Esophagus muscularis mucosa (tissue), 4 donors: ENCODE measurements around the gene GOLGA6L9. TPM values are rescaled to one million over a fixed set of nuclear protein-coding genes. Genes with fewer than 3 reads are reported as not detected.
"Not testable (repeated sequence)": the region's sequence is repeated elsewhere in the genome, so short reads cannot be mapped to it uniquely, and the experiment has no call there.

ENCODE experiments used
- DNase-seq: peaks from one replicate; pipeline ENCODE4 v3.0.0-alpha.2; 2017; ENCODE audit errors: extremely low spot score
- H3K27ac ChIP-seq, 4 donors: fragments of 200-600 bp; sonication (generic); replicated peaks in 1 of 4; 1 replicate in 3 of 4; 2 replicates in 1 of 4; pipeline ENCODE4 v1.5.1; 2016 to 2019; ENCODE audit warnings: mild to moderate bottlenecking in 1 of 4
- H3K27me3 ChIP-seq, 4 donors: fragments of 200-600 bp; sonication (generic); one replicate each; pipeline versions ENCODE4 v1.5.1 to v1.6.0; 2016 to 2019
- H3K36me3 ChIP-seq, 4 donors: fragments of 200-600 bp; sonication (generic); one replicate each; pipeline ENCODE4 v1.5.1; 2016 to 2019
- H3K4me1 ChIP-seq, 4 donors: fragments of 200-600 bp; sonication (generic); one replicate each; pipeline ENCODE4 v1.5.1; 2016 to 2019
- H3K4me3 ChIP-seq, 4 donors: fragments of 200-600 bp; sonication (generic); 1 replicate in 2 of 4; 2 replicates in 2 of 4; pipeline ENCODE4 v1.5.1; 2016 to 2019; ENCODE audit warnings: mild to moderate bottlenecking in 4 of 4, moderate library complexity in 1 of 4
- H3K9me3 ChIP-seq, 4 donors: fragments of 200-600 bp; sonication (generic); 1 replicate in 3 of 4; 2 replicates in 1 of 4; pipeline ENCODE4 v1.5.1; 2016 to 2019
- EP300 ChIP-seq: sonication (generic); formaldehyde crosslinking; IDR thresholded peaks from one replicate; pipeline ENCODE4 v1.6.1; 2017; ENCODE audit warnings: antibody characterized with exemption
- POLR2A ChIP-seq: fragments of 450-650 bp; IDR thresholded peaks from one replicate; pipeline ENCODE4 v1.6.1; 2017; ENCODE audit warnings: antibody characterized with exemption, moderate library complexity, mild to moderate bottlenecking, low read depth
- POLR2AphosphoS5 ChIP-seq, 2 donors: sonication (generic); formaldehyde crosslinking; IDR thresholded peaks; one replicate each; pipeline ENCODE4 v1.6.1; 2017; ENCODE audit warnings: antibody characterized with exemption in 2 of 2
- WGBS: methylation state at CpG from one replicate; pipeline ENCODE4 v1.1.5; 2018; 5-methylcytosine and 5-hydroxymethylcytosine counted together
- intact Hi-C: fragments of 100-400 bp; cut with DNase I; formaldehyde crosslinking; loops from one replicate; pipeline ENCODE4 v1.15.1; 2023
- total RNA-seq, 4 donors: library from RNA; depleted of rRNA; stranded (reverse); fragments of >200 nt; gene quantifications; one replicate each; pipeline versions ENCODE4 v1.1.0 to v1.2.1, GENCODE V29; 2016
- TF ChIP-seq, protein P1 (sequence below), 3 experiments: fragments of 200-600 bp in 2 of 3; fragments of 450-650 bp in 1 of 3; sonication (generic) in 2 of 3; IDR thresholded peaks; one replicate each; pipeline ENCODE4 v1.5.1; 2017 to 2019; ENCODE audit warnings: antibody characterized with exemption in 3 of 3, mild to moderate bottlenecking in 2 of 3, moderate library complexity in 1 of 3

GOLGA6L9 gene
- total RNA-seq, 4 donors from 2014 or later, result 1.3 to 3.7 (median 1.8) TPM

DNA sequence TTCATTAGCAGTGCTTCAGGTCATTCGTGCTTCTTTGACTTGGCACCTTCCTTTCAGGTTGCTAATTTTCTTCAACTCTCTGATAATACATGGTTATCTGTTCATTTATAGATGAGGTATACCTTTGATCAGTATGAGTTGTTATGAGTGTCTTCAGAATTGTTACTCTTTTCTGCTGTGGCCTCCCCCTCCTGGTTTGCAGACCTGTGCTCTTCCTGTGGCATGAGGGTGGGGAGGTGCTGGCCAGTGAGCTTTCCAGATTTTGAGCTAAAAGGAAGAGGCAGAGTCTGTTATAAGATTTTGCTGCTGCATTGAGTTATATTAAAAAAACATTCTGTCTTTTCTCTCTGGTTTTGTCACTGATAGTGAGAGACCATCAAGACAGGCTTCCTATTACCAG lies 30.8 kb upstream of the GOLGA6L9 start:
- TF ChIP-seq, protein P1, sequence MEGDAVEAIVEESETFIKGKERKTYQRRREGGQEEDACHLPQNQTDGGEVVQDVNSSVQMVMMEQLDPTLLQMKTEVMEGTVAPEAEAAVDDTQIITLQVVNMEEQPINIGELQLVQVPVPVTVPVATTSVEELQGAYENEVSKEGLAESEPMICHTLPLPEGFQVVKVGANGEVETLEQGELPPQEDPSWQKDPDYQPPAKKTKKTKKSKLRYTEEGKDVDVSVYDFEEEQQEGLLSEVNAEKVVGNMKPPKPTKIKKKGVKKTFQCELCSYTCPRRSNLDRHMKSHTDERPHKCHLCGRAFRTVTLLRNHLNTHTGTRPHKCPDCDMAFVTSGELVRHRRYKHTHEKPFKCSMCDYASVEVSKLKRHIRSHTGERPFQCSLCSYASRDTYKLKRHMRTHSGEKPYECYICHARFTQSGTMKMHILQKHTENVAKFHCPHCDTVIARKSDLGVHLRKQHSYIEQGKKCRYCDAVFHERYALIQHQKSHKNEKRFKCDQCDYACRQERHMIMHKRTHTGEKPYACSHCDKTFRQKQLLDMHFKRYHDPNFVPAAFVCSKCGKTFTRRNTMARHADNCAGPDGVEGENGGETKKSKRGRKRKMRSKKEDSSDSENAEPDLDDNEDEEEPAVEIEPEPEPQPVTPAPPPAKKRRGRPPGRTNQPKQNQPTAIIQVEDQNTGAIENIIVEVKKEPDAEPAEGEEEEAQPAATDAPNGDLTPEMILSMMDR (IDR thresholded peaks at IDR 0.05), result no peak
- TF ChIP-seq EP300 (no peak), POLR2A (no peak), POLR2AphosphoS5 (IDR thresholded peaks at IDR 0.05) (no peak)
- intact Hi-C loops, result no loop called here
- DNase-seq, result no peak
- no CpG with 5 or more reads among the region's 1 CpG for WGBS
- Histone ChIP-seq H3K9me3 (no peaks in the 10 kb centered on the region), H3K4me3 (no peak overlapping the region), H3K27ac (no peak overlapping the region), H3K27me3 (no peaks in the 10 kb centered on the region), H3K4me1 (no peaks in the 10 kb centered on the region), H3K36me3 (no peaks in the 10 kb centered on the region)

DNA sequence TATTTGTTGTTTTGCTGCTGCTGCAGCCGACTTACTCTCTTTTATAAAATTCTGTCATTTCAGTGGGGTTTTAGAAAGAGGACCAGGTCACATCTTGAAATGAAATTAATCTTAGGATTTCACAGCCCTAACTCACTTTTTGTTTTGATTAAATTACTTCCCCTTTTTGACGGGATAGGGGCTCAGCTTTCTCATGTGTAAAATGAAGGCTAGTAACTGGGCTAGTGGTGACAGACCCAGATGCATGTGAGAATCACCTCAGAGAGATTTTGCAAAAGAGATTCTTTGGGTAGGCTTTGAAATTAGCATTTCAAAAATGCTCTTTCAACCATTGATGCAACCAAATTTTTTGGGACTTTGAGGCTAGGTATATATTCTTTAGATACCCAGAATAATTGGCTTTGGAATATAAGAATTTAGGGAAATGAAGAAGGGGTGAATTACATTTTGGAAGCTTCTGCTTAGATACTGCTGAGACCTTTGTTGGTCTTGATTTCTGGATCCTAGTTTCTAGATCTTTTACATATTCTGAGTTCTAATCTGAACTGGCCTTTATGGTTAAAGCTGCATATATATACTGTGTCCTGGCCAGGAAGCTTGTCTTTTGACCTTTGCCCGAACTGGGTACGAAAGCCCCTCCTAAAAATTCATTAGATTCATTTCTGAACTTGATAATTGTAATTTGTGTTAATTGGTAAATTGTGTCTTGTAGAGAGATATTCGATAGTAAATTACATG lies 30.1 kb upstream of the GOLGA6L9 start:
- H3K27ac ChIP-seq, H3K9me3 ChIP-seq, H3K4me1 ChIP-seq, H3K4me3 ChIP-seq, H3K36me3 ChIP-seq, DNase-seq, intact Hi-C loops, H3K27me3 ChIP-seq: not testable (repeated sequence)
- WGBS, result 76% methylated on average over 5 of the region's 5 CpGs

DNA sequence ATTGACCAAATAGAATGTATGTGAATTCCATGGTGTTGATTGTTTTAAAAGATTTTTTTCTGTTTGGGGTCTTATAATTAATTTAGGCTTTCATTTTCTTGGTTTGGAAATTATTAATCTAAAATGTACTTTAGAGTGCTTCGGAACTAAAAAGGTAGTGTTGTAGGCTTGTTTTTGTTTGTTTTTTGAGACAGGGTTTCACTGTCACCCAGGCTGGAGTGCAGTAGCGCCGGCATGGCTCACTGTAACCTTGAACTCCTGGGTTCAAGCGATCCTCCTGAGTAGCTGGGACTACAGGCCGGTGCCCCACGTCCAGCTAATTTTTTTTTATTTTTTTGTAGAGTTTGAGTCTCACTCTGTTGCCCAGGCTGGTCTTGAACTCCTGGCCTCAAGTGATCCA lies 27.7 kb upstream of the GOLGA6L9 start:
- H3K4me3 ChIP-seq, intact Hi-C loops, H3K9me3 ChIP-seq, DNase-seq, H3K36me3 ChIP-seq, H3K27ac ChIP-seq, H3K4me1 ChIP-seq, H3K27me3 ChIP-seq: not testable (repeated sequence)
- 97% methylated on average over 6 of the region's 6 CpGs for WGBS

DNA sequence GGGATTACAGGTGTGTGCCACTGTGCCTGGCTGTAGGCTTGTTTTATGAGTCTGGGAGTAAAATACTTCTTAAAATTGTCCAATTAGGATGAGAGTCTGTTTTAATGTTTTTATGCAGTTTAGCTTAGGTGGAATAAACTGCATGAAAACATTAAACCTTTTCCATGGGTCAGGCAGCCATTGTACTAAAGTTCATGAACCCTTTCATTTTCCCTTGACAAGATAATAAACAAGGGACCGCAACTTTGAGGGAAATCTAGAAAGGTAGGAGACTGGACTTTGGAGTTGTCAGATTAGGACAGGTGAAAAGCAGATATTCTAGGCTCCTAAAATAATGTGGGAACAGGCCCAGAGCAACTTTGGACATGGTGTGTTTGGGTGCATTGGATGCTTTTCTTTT lies 27.3 kb upstream of the GOLGA6L9 start:
- H3K36me3 ChIP-seq, H3K27ac ChIP-seq, H3K4me1 ChIP-seq, intact Hi-C loops, H3K4me3 ChIP-seq, H3K27me3 ChIP-seq, H3K9me3 ChIP-seq, DNase-seq: not testable (repeated sequence)
- 88% methylated on average over 1 of the region's 1 CpG for WGBS

DNA sequence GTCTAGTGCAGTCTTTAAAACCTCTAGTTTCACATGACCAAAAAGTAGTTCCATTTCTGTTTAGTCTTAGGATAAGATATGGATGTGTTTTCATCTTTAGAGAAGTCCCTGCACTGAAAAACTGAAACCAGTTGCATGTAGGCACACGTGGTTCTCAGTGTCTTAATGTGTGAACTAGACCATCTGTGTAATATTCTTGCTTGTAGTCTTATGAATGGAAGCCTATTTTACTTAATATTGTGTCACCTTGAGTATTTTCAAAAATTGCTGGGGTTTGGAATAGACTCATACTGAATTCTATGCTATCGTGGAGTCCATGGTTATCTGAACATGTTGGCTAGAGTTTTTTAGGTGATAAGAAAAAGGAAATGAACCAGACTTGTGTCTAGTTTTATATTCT lies 23.4 kb upstream of the GOLGA6L9 start:
- intact Hi-C loops, H3K4me3 ChIP-seq, H3K9me3 ChIP-seq, H3K4me1 ChIP-seq, DNase-seq, H3K27me3 ChIP-seq, H3K27ac ChIP-seq, H3K36me3 ChIP-seq: not testable (repeated sequence)
- WGBS, result 83% methylated on average over 2 of the region's 2 CpGs

DNA sequence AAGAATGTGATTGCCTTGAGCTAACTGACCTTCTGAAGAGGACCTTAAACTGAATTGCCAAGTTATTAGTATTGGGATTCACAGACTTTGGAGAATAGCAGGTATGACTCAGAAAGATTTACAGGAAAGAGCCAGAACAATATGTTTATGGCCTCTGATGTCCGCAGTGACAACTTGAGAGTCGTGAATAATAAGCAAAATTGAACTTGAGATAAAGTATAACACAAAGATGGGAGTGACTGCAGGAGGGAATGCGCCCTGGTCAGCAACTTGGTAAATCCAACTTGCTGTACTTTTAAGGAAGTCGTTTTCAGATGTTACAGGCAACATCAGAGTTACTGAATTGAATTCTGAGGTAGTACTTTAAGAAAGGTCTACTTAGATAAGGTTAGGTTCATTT lies 19.3 kb upstream of the GOLGA6L9 start:
- intact Hi-C loops, H3K4me3 ChIP-seq, H3K4me1 ChIP-seq, H3K27ac ChIP-seq, H3K9me3 ChIP-seq, DNase-seq, H3K27me3 ChIP-seq, H3K36me3 ChIP-seq: not testable (repeated sequence)
- WGBS, result 89% methylated on average over 4 of the region's 4 CpGs

DNA sequence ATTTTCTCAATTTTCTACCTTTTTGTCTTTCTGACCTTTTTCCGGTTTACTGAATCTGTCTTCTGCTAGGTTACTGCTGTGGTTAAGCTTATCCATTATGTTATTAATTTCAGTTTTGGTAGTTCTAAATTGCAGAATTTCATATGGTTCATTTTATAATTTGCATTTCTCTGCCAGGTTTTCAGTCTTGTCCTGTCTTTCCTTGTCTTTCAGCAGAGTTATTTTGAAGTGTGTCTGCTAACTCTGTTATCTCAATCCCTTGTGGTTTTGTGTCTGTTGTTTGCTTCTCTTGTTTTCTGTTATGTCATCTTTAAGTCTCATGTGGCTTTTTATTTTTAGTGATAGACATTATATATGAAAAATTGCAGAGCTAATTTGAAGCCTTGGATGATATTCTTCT lies 18.0 kb upstream of the GOLGA6L9 start:
- H3K36me3 ChIP-seq, H3K4me3 ChIP-seq, DNase-seq, H3K27ac ChIP-seq, H3K9me3 ChIP-seq, H3K27me3 ChIP-seq, H3K4me1 ChIP-seq, intact Hi-C loops: not testable (repeated sequence)
- WGBS, result 100% methylated on average over 1 of the region's 1 CpG

DNA sequence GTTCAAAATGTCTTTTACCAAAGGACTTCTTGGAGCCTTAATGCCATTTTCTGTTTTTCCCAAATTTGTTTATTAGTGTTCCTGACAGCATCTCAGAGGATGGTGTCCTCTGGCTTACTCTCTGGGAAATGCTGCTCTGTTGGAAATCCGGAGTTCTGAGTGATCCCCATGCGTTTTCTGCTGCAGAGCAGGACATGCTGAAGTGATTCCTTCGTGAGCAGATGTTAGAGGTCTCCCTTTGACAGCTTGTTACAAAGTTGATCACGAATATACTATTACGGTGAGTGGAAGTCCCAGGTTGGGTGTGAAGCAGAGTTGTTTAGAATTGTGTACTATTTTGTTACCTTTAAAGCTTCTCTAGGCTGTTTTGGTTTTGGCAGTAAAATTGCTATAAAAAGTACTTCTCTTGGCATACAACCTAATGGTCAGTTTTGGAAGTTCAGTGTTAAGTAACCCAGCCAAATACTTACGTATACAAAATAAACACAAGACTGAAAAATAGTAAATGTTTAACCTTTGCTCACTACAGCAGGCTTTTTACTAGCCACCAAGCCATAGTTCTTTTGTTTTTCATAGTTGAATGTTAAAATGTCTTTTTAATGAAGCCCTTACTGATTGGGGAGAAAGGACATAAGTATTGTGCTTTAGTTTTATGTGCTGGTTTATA lies 15.0 kb upstream of the GOLGA6L9 start:
- intact Hi-C loops, H3K4me1 ChIP-seq, H3K27me3 ChIP-seq, H3K27ac ChIP-seq, H3K4me3 ChIP-seq, H3K9me3 ChIP-seq, DNase-seq, H3K36me3 ChIP-seq: not testable (repeated sequence)
- WGBS, result 65% methylated on average over 6 of the region's 6 CpGs

DNA sequence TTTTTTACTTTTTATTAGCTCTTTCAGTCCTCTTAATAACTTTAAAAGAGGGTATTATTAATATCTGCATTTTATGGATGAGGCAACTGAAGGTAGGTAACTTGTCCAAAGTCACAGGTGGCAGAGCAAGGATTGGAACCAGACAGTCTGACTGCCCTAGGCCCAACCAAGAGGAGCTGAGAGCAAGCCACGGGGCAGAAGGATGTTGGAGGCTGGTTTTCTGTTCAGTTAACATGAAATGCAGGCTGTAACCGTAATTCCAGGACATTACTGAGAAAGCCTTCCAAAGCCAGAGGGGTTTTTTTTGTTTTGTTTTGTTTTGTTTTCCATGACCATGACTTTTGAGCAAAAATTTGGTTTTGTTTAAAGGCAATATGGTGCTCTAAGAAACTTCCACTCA lies 9.1 kb upstream of the GOLGA6L9 start:
- DNase-seq, H3K9me3 ChIP-seq, H3K4me1 ChIP-seq, H3K27me3 ChIP-seq, intact Hi-C loops, H3K4me3 ChIP-seq, H3K36me3 ChIP-seq, H3K27ac ChIP-seq: not testable (repeated sequence)
- WGBS, result 100% methylated on average over 2 of the region's 2 CpGs

DNA sequence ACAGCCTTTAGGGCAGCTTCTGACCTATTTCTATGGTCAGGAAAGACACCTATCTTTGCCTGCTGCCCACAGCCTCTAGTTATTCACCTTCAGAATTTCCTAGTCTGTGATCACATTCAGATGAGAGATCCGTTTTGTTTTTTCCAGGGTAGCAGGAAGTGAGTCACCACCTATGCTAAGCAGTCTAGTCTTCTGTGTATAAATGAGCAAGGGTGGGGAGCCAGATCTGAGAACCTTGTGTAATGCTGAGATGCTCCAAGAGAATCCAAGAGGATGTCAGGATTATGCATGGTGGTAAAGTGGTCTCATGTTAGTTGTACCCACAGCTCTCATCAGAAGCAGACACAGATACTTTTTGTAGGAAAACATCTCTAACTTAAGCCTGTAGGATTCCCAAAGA lies 8.7 kb upstream of the GOLGA6L9 start:
- intact Hi-C loops, H3K27me3 ChIP-seq, DNase-seq, H3K4me3 ChIP-seq, H3K9me3 ChIP-seq, H3K27ac ChIP-seq, H3K36me3 ChIP-seq, H3K4me1 ChIP-seq: not testable (repeated sequence)
- no CpG with 5 or more reads among the region's 1 CpG for WGBS

DNA sequence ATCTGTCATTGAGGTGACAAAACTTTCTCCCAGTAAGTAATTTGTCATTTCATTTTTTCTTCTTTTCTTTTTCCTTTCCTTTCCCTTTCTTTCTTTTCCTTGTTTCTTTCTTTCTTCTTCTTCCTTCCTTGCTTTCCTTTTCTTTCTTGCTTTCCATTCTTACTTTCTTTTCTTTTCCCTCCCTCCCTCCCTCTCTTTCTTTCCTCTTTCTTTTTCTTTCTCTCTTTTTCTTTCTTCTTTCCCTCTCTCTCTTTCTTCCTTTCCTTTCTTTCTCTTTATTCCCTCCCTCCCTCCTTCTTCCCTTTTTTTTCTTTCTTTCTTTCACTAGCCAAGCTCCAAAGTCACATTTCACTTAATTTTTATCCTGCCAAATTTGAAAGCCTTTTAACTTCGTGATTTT lies 2.5 kb upstream of the GOLGA6L9 start:
- H3K4me3 ChIP-seq, H3K4me1 ChIP-seq, DNase-seq, H3K36me3 ChIP-seq, H3K9me3 ChIP-seq, H3K27ac ChIP-seq, H3K27me3 ChIP-seq, intact Hi-C loops: not testable (repeated sequence)
- 36% methylated on average over 1 of the region's 1 CpG for WGBS
